Urinary bladder (tissue), 4 donors: ENCODE results near the gene ST6GALNAC3. TPM values are rescaled to one million over a fixed set of nuclear protein-coding genes. Genes with fewer than 3 reads are reported as not detected.
"Not testable (repeated sequence)": the region's sequence is repeated elsewhere in the genome, so short reads cannot be mapped to it uniquely, and the experiment has no call there.

Experiments
- DNase-seq: peaks from one replicate; pipeline ENCODE4 v3.0.0-alpha.2; 2015; ENCODE audit errors: extremely low spot score
- H3K27ac ChIP-seq: one replicate; pipeline ENCODE4 v1.5.1; 2013; ENCODE audit warnings: low read depth, mild to moderate bottlenecking, moderate library complexity
- H3K36me3 ChIP-seq: one replicate; pipeline ENCODE4 v1.6.1; 2013; ENCODE audit warnings: mild to moderate bottlenecking, moderate library complexity; ENCODE audit not compliant: insufficient read depth
- H3K4me1 ChIP-seq: one replicate; pipeline ENCODE4 v1.6.1; 2013; ENCODE audit warnings: mild to moderate bottlenecking, moderate library complexity; ENCODE audit not compliant: insufficient read depth
- H3K4me3 ChIP-seq: one replicate; pipeline ENCODE4 v1.5.1; 2013; ENCODE audit warnings: low read depth, low read length
- WGBS: extraction: QIAGEN DNeasy Blood & Tissue Kit; methylation state at CpG from one replicate; pipeline ENCODE4 v1.1.7; 2013; 5-methylcytosine and 5-hydroxymethylcytosine counted together
- polyA plus RNA-seq: library from polyadenylated mRNA; stranded (reverse); fragments of 200-250 nt; gene quantifications from one replicate; pipeline ENCODE4 v1.2.3, GENCODE V29; 2013
- total RNA-seq: library from RNA; depleted of rRNA; stranded (reverse); fragments of >200 nt; gene quantifications from one replicate; pipeline ENCODE4 v1.2.3, GENCODE V29; 2014
- donor health status: healthy with polysubstance abuse.
- donor health status: healthy.

The ST6GALNAC3 gene
- total and polyA plus RNA-seq, 2 donors, result 5.1 to 39.1 TPM

GRCh38 chr1:76335882-76336281 lies 261.3 kb downstream of the ST6GALNAC3 start:
- H3K36me3 ChIP-seq, result no peaks in the 10 kb centered on the region
- H3K4me1 ChIP-seq, result no peaks in the 10 kb centered on the region
- DNase-seq, result no peak
- H3K27ac ChIP-seq, result no peak overlapping the region
- no peak overlapping the region for H3K4me3 ChIP-seq

- no peaks in the 10 kb centered on the region for H3K36me3 ChIP-seq
- 57% methylated on average over 8 of the region's 8 CpGs for WGBS
- no peaks in the 10 kb centered on the region for H3K4me1 ChIP-seq
- no peak overlapping the region for H3K27ac ChIP-seq
- DNase-seq, result no peak
- H3K4me3 ChIP-seq, result no peak overlapping the region
These were observed 262.4 kb downstream of the ST6GALNAC3 start for GRCh38 chr1:76336931-76337371.

GRCh38 chr1:76337542-76338219 lies 263.1 kb downstream of the ST6GALNAC3 start:
- WGBS, result 84% methylated on average over 7 of the region's 7 CpGs
- Histone ChIP-seq H3K27ac (no peak overlapping the region), H3K4me3 (no peak overlapping the region), H3K4me1 (no peaks in the 10 kb centered on the region), H3K36me3 (no peaks in the 10 kb centered on the region)
- DNase-seq, result no peak

- 79% methylated on average over 2 of the region's 2 CpGs for WGBS
- no peak overlapping the region for H3K27ac ChIP-seq
- H3K4me1 ChIP-seq, result no peaks in the 10 kb centered on the region
- H3K36me3 ChIP-seq, result no peaks in the 10 kb centered on the region
- no peak overlapping the region for H3K4me3 ChIP-seq
- no peak for DNase-seq
These were observed 265.5 kb downstream of the ST6GALNAC3 start for GRCh38 chr1:76340056-76340455.

GRCh38 chr1:76341816-76342215 lies 267.3 kb downstream of the ST6GALNAC3 start:
- 94% methylated on average over 3 of the region's 3 CpGs for WGBS
- not testable (repeated sequence) for H3K4me1 ChIP-seq, H3K36me3 ChIP-seq, DNase-seq, H3K27ac ChIP-seq, H3K4me3 ChIP-seq

GRCh38 chr1:76343356-76343755 lies 268.8 kb downstream of the ST6GALNAC3 start:
- Histone ChIP-seq H3K4me1 (no peaks in the 10 kb centered on the region), H3K4me3 (no peak overlapping the region), H3K36me3 (no peaks in the 10 kb centered on the region), H3K27ac (no peak overlapping the region)
- 55% methylated on average over 4 of the region's 4 CpGs for WGBS
- no peak for DNase-seq

GRCh38 chr1:76351655-76352054 lies 277.1 kb downstream of the ST6GALNAC3 start:
- no peak overlapping the region for H3K4me3 ChIP-seq
- no peaks in the 10 kb centered on the region for H3K4me1 ChIP-seq
- no peaks in the 10 kb centered on the region for H3K36me3 ChIP-seq
- WGBS, result 84% methylated on average over 3 of the region's 3 CpGs
- no peak overlapping the region for H3K27ac ChIP-seq
- no peak for DNase-seq

- WGBS, result 91% methylated on average over 5 of the region's 5 CpGs
- Histone ChIP-seq H3K27ac (no peak overlapping the region), H3K36me3 (no peaks in the 10 kb centered on the region), H3K4me1 (no peaks in the 10 kb centered on the region), H3K4me3 (no peak overlapping the region)
- DNase-seq, result no peak
These were observed 278.3 kb downstream of the ST6GALNAC3 start for GRCh38 chr1:76352741-76353435.

- no peak overlapping the region for H3K27ac ChIP-seq
- 97% methylated on average over 3 of the region's 3 CpGs for WGBS
- H3K4me1 ChIP-seq, result no peaks in the 10 kb centered on the region
- no peak for DNase-seq
- no peaks in the 10 kb centered on the region for H3K36me3 ChIP-seq
- H3K4me3 ChIP-seq, result no peak overlapping the region
These were observed 279.7 kb downstream of the ST6GALNAC3 start for GRCh38 chr1:76354236-76354635.

GRCh38 chr1:76366726-76367125 lies 292.2 kb downstream of the ST6GALNAC3 start:
- Histone ChIP-seq H3K27ac (no peak overlapping the region), H3K36me3 (no peaks in the 10 kb centered on the region)
- WGBS, result 51% methylated on average over 1 of the region's 1 CpG

GRCh38 chr1:76371941-76372340 lies 297.4 kb downstream of the ST6GALNAC3 start:
- WGBS, result 81% methylated on average over 3 of the region's 3 CpGs
- no peak overlapping the region for H3K27ac ChIP-seq
- H3K4me3 ChIP-seq, result no peak overlapping the region
- no peaks in the 10 kb centered on the region for H3K4me1 ChIP-seq
- DNase-seq, result no peak
- no peaks in the 10 kb centered on the region for H3K36me3 ChIP-seq

More at GRCh38 chr1:76366726-76367125, 292.2 kb downstream of the ST6GALNAC3 start:
- no peak overlapping the region for H3K4me3 ChIP-seq
- no peaks in the 10 kb centered on the region for H3K4me1 ChIP-seq
- no peak for DNase-seq

- H3K4me3 ChIP-seq, result no peak overlapping the region
- DNase-seq, result no peak
- H3K36me3 ChIP-seq, result no peaks in the 10 kb centered on the region
- WGBS, result 93% methylated on average over 5 of the region's 5 CpGs
- H3K27ac ChIP-seq, result no peak overlapping the region
- no peaks in the 10 kb centered on the region for H3K4me1 ChIP-seq
These were observed 299.5 kb downstream of the ST6GALNAC3 start for GRCh38 chr1:76374086-76374485.

GRCh38 chr1:76377247-76377646 lies 302.7 kb downstream of the ST6GALNAC3 start:
- no peaks in the 10 kb centered on the region for H3K36me3 ChIP-seq

GRCh38 chr1:76379506-76379905 lies 305.0 kb downstream of the ST6GALNAC3 start:
- Histone ChIP-seq H3K4me1 (no peaks in the 10 kb centered on the region), H3K4me3 (no peak overlapping the region), H3K27ac (no peak overlapping the region), H3K36me3 (no peaks in the 10 kb centered on the region)
- no peak for DNase-seq
- WGBS, result 95% methylated on average over 3 of the region's 3 CpGs

More at GRCh38 chr1:76377247-76377646, 302.7 kb downstream of the ST6GALNAC3 start:
- Histone ChIP-seq H3K4me3 (no peak overlapping the region), H3K4me1 (no peaks in the 10 kb centered on the region), H3K27ac (no peak overlapping the region)
- no peak for DNase-seq
